Measurements from ENCODE around the gene PLXDC1. TPM values are rescaled to one million over a fixed set of nuclear protein-coding genes. Genes with fewer than 3 reads are reported as not detected.

The PLXDC1 gene
- total and polyA plus RNA-seq, 2 of the 8 experiments (the other 6 are each of a cell fraction or from before 2014, with no cell fraction given), result 4.1 to 14.6 TPM

GRCh38 chr17:39096508-39097149 lies 54.8 kb downstream of the PLXDC1 start (continued):
- TF ChIP-seq CTCF (IDR thresholded peaks at IDR 0.05; ENCODE audit: control extremely low read depth in 1 of 3, insufficient read depth in 1 of 3, low read depth in 1 of 3, low read length in 3 of 3) (no peak), SIN3A (conservative IDR thresholded peaks at IDR 0.05 in 1 of 2, IDR thresholded peaks at IDR 0.05 in 1 of 2; ENCODE audit: low read depth in 1 of 2, low read length in 2 of 2) (no peak), CEBPB (IDR thresholded peaks at IDR 0.05; ENCODE audit: low read depth, low read length) (no peak), CBX5 (IDR thresholded peaks at IDR 0.05; ENCODE audit: low read depth, low read length) (no peak), KDM5A (IDR thresholded peaks at IDR 0.05; ENCODE audit: low read length) (no peak), BRCA1 (IDR thresholded peaks at IDR 0.05; ENCODE audit: low read depth, low read length) (no peak), BACH1 (IDR thresholded peaks at IDR 0.05; ENCODE audit: low read length) (no peak), GTF2F1 (IDR thresholded peaks at IDR 0.05; ENCODE audit: borderline replicate concordance, low read depth, low read length) (no peak)

Measured in H1 (cell line).